Duodenal mucosa (tissue), 2 donors: Measurements from ENCODE around the gene NRP1.
A peak's percentile ranks its signal among the peaks of the same experiment; 100 is the strongest.

Experiments
- H3K27ac ChIP-seq: one replicate; pipeline ENCODE4 v1.7.0; 2013; ENCODE audit warnings: low read depth, low read length
- H3K27me3 ChIP-seq, 2 donors: one replicate each; pipeline ENCODE4 v1.7.0; 2013; ENCODE audit warnings: low read length in 2 of 2, control low read depth in 1 of 2; ENCODE audit not compliant: insufficient read depth in 2 of 2, control insufficient read depth in 1 of 2
- H3K36me3 ChIP-seq, 2 donors: one replicate each; pipeline ENCODE4 v1.7.0; 2013; ENCODE audit warnings: low read length in 2 of 2, control low read depth in 1 of 2; ENCODE audit not compliant: insufficient read depth in 2 of 2, control insufficient read depth in 1 of 2
- H3K4me1 ChIP-seq, 2 donors: one replicate each; pipeline ENCODE4 v1.7.0; 2013; ENCODE audit warnings: low read length in 2 of 2, control low read depth in 1 of 2; ENCODE audit not compliant: insufficient read depth in 2 of 2, control insufficient read depth in 1 of 2
- H3K4me3 ChIP-seq, 2 donors: one replicate each; pipeline ENCODE4 v1.7.0; 2013; ENCODE audit warnings: low read length in 2 of 2, low read depth in 1 of 2
- H3K9ac ChIP-seq, 2 donors: one replicate each; pipeline ENCODE4 v1.7.0; 2013; ENCODE audit warnings: low read length in 2 of 2, low read depth in 1 of 2
- H3K9me3 ChIP-seq, 2 donors: one replicate each; pipeline ENCODE4 v1.7.0; 2013; ENCODE audit warnings: low read length in 2 of 2, control low read depth in 1 of 2; ENCODE audit not compliant: control insufficient read depth in 1 of 2

Gene NRP1

GRCh38 chr10:33284945-33285344, 49.5 kb downstream of the NRP1 start:
- H3K36me3 ChIP-seq = no peaks in the 10 kb centered on the region
- H3K4me3 ChIP-seq = no peak overlapping the region
- H3K4me1 ChIP-seq = peaks cover 9 to 17% of the 10 kb centered on the region in 2 donors
- H3K9me3 ChIP-seq = no peaks in the 10 kb centered on the region
- H3K27ac ChIP-seq = no peak overlapping the region
- H3K27me3 ChIP-seq = no peaks in the 10 kb centered on the region
- no peak overlapping the region for H3K9ac ChIP-seq

GRCh38 chr10:33279811-33280602, 54.5 kb downstream of the NRP1 start:
- H3K9ac ChIP-seq = no peak overlapping the region
- no peak overlapping the region for H3K27ac ChIP-seq
- H3K4me3 ChIP-seq = no peak overlapping the region
- no peaks in the 10 kb centered on the region for H3K27me3 ChIP-seq
- no peaks in the 10 kb centered on the region for H3K36me3 ChIP-seq
- H3K4me1 ChIP-seq = peaks cover 0 to 11% of the 10 kb centered on the region in 2 donors
- no peaks in the 10 kb centered on the region for H3K9me3 ChIP-seq

DNA sequence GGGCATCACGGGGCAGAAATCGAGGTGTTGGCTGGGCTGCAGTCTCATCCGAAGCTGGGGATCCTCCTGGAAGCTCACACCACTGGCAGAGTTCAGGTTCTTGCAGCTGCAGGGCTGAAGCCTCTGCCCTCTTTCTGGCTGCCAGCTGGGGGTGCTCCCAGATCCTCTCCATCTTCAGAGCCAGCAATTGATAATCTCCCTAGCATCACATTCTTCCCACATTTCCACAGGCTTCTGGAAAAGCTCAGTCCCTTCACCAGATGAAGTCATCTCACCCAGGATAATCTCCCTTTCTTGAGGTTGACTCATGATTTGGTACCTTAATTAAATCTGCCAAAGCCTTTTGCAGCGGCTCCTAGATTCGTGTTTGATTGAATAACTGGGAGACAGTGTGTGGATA, 55.2 kb downstream of the NRP1 start:
- H3K9ac ChIP-seq = no peak overlapping the region
- H3K27me3 ChIP-seq = no peaks in the 10 kb centered on the region
- no peaks in the 10 kb centered on the region for H3K9me3 ChIP-seq
- no peaks in the 10 kb centered on the region for H3K36me3 ChIP-seq
- no peak overlapping the region for H3K27ac ChIP-seq
- peaks cover 0 to 11% of the 10 kb centered on the region in 2 donors for H3K4me1 ChIP-seq
- no peak overlapping the region for H3K4me3 ChIP-seq

DNA sequence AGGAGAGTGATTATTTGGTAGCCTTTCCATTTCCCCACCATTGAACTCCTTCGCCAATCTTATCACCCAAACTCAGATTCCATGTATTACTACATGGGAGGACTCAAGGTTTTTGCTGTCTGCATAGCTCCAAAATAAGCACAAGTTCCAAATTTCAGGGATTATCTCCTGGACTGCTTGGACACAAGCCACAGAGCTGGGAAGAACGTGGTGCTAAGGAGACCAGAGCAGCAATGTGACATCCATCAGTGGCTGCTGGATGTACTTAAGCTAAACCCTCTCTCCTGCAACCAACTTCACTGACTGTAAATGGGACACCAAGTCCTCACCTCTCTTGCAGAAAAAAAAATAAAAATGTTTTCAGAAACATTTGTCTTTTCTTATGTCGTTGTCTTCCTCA, 56.3 kb downstream of the NRP1 start:
- Histone ChIP-seq H3K36me3 (no peaks in the 10 kb centered on the region), H3K4me1 (peaks cover 7 to 16% of the 10 kb centered on the region in 2 donors), H3K27me3 (no peaks in the 10 kb centered on the region), H3K9me3 (no peaks in the 10 kb centered on the region), H3K27ac (no peak overlapping the region), H3K9ac (no peak overlapping the region), H3K4me3 (no peak overlapping the region)

DNA sequence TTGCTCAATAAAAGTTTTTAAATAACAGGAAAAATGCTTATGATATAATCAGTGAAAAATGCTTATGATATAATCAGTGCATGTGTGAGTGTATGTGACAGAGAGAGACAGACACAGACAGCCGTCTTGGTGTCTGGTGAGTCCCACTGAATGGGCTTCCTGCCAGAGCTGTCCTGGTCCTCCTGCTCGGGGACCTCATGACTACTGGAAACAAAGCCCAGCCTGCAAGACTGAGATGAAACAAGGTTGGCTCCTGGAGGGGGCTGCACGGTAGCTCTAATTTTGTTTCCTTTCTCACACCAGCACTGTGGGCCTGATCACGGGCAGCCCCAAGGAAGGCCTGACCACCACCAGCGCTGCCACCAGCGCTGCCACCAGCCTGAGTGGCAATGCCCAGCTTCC, 57.3 kb downstream of the NRP1 start:
- Histone ChIP-seq H3K4me3 (no peak overlapping the region), H3K9ac (no peak overlapping the region), H3K36me3 (no peaks in the 10 kb centered on the region), H3K4me1 (peaks cover 9 to 25% of the 10 kb centered on the region in 2 donors), H3K27me3 (no peaks in the 10 kb centered on the region), H3K9me3 (no peaks in the 10 kb centered on the region), H3K27ac (no peak overlapping the region)

- H3K4me3 ChIP-seq = no peak overlapping the region
- H3K9ac ChIP-seq = no peak overlapping the region
- no peaks in the 10 kb centered on the region for H3K27me3 ChIP-seq
- no peaks in the 10 kb centered on the region for H3K36me3 ChIP-seq
- H3K27ac ChIP-seq = no peak overlapping the region
- H3K9me3 ChIP-seq = no peaks in the 10 kb centered on the region
- peaks cover 9 to 25% of the 10 kb centered on the region in 2 donors for H3K4me1 ChIP-seq
Observed at GRCh38 chr10:33276282-33276923, 58.1 kb downstream of the NRP1 start.

- Histone ChIP-seq H3K27me3 (no peaks in the 10 kb centered on the region), H3K4me1 (peaks cover 9 to 25% of the 10 kb centered on the region in 2 donors), H3K27ac (no peak overlapping the region), H3K36me3 (no peaks in the 10 kb centered on the region), H3K9me3 (no peaks in the 10 kb centered on the region), H3K9ac (no peak overlapping the region), H3K4me3 (no peak overlapping the region)
Observed at GRCh38 chr10:33274096-33274785, 60.2 kb downstream of the NRP1 start.

- Histone ChIP-seq H3K4me3 (peak overlapping the region; percentile 58 to 61), H3K27me3 (no peaks in the 10 kb centered on the region), H3K9ac (peak overlapping the region in 1 of 2 donors; percentile 25), H3K9me3 (no peaks in the 10 kb centered on the region), H3K36me3 (peaks cover 0 to under 1% of the 10 kb centered on the region in 2 donors), H3K4me1 (peaks cover 9 to 24% of the 10 kb centered on the region in 2 donors), H3K27ac (peak overlapping the region; percentile 20)
Observed at GRCh38 chr10:33273295-33274002, 61.0 kb downstream of the NRP1 start.

GRCh38 chr10:33272635-33273034, 61.8 kb downstream of the NRP1 start:
- H3K9me3 ChIP-seq = no peaks in the 10 kb centered on the region
- H3K27ac ChIP-seq = no peak overlapping the region
- peaks cover 9 to 19% of the 10 kb centered on the region in 2 donors for H3K4me1 ChIP-seq
- H3K4me3 ChIP-seq = no peak overlapping the region
- H3K9ac ChIP-seq = no peak overlapping the region
- no peaks in the 10 kb centered on the region for H3K27me3 ChIP-seq
- H3K36me3 ChIP-seq = peaks cover 0 to 2% of the 10 kb centered on the region in 2 donors
